Left lobe of liver (tissue), 2 donors: ENCODE data around the gene RSPO3. TPM values are rescaled to one million over a fixed set of nuclear protein-coding genes. Genes with fewer than 3 reads are reported as not detected.
A peak's percentile ranks its signal among the peaks of the same experiment; 100 is the strongest.

Experiments used
- ATAC-seq: fragments of 200-7000 bp; cut with Tn5 transposase; one replicate; pipeline ENCODE4 v1.9.1; 2020; ENCODE audit warnings: mild to moderate bottlenecking, moderate library complexity
- DNase-seq: peaks from one replicate; pipeline ENCODE4 v3.0.0-alpha.2; 2020; ENCODE audit warnings: low spot score
- total RNA-seq: library from RNA; stranded (reverse); gene quantifications from one replicate; pipeline ENCODE4 v1.2.1, GENCODE V29; 2021
- donor health status: DM: no; HTN: no; CAD: no; lungs with moderate emphysema.
- donor health status: DM: no; HTN: yes; CAD: no.

RSPO3 gene
- total RNA-seq, 1 donor from 2014 or later: 1.6 TPM

GRCh38 chr6:127148511-127148910 is 30.0 kb downstream of the RSPO3 start:
- DNase-seq (no peak), ATAC-seq (no peak)

DNA sequence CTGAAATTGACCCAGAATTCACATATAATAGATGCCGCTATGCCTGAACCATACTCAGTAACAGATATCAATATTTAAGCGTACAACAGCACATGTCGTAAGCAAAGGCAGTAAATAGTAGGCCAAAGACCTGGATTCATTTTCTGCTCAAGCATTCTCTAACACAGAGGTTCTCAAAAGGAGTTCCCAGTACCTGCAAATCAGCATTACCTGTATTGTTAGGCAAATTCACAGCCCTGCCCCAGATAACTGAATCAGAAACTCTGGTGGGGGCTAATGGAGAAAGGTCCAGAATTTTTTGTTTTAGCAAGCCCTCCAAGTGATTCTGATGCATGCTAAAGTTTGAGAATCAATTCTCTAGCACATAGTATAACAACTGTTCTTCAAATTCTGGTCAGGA is 36.0 kb downstream of the RSPO3 start:
- DNase-seq: no peak
- no peak for ATAC-seq

DNA sequence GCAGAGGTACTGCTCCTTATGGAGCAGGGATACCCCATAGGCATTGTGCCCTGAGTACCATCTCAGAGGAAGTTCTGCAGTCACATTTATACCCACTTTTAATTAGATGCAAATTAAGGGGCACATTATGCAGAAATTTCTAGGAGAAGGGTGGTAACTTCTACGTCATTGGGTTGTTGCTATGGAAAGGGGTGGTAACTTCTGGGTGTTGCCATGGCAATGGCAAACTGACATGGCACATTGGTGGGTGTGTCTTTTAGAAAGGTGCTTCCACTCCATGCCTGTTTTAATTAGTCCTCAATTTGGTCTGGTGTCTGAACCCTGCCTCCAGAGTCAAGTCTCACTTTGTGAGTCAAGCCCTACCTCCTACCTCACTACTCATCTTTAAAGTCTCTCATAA is 42.0 kb downstream of the RSPO3 start:
- ATAC-seq (no peak), DNase-seq (no peak)

DNA sequence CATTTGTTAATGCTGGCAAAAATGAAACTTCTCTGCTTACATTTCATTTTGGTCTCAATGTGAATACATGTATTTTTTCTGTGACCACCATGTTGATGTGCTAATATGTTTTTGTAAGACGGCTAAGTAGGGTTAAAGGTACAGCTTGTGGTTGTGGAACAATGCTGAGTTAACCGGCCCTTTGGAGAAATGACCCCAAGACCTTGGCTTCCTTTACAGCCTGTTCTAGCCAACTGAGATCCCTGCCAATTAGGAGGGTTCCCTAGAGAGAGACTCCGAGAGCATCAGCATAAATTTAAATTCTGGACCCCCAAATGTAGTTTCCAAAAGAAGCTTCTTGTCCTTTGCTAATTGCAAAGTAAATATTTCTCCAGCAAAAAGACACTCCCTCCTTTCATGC is 44.4 kb downstream of the RSPO3 start:
- no peak for DNase-seq
- ATAC-seq: no peak

- ATAC-seq (no peak), DNase-seq (no peak)
Observed at GRCh38 chr6:127164036-127164435, 45.6 kb downstream of the RSPO3 start.

DNA sequence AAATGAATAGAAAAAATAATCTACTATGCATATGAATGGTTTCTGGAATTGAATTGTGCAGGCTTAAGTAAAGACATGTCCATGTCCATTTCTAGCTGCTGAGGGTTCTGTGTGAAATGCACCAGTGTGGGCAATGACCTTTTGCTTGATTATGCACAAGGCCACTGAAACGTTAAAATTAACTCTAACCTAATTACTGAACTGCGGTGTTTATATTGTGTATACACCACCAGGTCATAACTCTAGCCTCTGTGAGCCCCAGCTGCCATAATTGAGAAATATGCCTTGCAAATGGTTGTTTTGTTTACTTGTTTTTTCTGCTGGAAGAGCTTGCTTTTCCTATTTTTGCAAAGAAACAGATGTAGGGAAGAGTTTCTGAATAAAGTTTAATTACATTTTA is 46.1 kb downstream of the RSPO3 start:
- ATAC-seq (no peak), DNase-seq (no peak)

DNA sequence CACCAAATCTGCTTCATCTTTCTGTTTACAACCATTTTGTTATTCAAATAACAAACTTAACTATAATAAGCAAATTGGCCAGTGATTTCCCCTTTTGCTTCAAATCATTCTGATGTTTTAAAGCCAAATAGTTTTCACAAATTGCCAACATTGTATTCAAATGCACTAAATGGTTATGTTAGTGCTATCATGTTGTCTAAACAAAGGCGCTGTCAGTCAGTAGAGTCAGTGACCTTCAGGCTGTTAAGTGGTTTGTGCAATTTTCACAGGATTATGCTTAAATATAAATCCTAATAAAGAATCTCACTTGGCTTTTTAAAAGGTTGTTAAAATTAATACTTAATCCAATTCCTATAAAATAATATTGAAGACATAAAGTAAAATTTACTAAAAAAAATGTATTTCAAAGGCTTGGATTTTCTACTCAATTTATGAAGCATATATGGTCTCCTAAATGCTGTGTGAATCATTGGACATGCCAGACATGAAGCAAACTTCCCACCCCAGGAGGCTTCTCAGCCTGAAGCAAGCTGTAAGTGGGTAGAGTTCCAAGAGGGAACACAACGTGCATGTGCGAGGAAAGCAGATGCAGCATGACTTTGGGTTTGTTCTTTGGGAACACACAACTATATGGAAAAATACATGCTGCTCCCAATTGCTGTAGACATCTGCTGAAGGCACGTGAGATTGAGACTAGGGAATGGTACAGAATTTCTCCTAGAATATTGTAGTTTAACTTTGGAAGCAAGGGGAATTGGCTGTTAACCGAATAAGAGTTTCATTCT is 54.9 kb downstream of the RSPO3 start:
- DNase-seq (no peak), ATAC-seq (no peak)

- DNase-seq (no peak), ATAC-seq (no peak)
Observed at GRCh38 chr6:127176146-127176545, 57.7 kb downstream of the RSPO3 start.

DNA sequence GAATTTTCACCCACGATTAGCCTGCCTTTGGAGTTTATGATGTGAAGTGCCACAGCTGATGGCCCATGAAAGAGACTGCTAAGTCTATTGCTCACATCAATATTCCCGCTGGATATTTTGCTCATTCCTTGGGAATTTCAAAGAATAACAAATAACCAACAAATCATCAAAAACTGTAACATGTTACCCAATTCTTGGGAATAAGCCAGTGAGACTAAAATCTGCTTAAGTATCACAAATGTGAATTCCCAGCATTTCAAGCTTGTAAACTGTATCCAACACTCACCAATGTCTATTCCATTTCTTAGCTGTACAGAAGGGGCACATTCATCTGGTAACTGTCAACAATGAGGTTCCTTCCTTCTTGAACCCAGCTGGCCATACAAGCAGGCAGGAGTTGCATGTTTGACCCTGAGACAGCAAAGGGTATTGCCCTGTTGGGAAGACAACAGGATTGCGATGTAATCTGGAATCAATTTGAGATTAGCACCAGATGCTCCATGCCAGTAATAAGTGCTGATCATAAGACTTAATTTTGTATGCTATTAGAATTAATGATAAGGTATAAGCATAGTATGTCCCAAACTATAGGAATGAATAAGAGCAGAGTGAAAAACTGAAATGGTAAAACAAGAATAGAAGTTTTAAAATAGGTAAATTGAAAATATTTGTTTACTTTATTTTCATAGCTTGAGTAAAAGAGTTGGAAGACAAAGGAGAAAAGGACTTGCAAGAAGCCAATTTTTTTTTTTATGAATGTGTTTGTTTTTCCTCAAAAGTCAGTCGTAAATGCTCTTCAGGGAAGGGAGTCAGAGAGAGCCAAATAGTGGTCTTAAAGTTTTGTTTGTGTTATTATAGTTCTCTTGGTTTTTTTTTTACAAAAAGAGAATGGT is 58.8 kb downstream of the RSPO3 start:
- DNase-seq (no peak), ATAC-seq (no peak)

DNA sequence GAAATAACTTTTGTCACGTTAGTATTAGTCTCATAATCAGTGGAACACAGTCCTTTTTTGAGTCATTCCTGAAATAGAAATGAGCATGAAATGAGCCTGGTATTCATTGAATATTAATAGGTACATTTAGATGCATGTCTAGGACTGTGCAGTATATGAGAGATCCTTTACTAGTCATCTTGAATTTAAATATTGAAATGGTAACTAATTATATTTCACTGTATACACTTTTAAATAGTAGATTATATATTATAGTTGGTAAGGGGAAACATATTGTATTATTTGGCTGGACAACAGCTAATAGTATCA is 59.4 kb downstream of the RSPO3 start:
- no peak for ATAC-seq
- no peak for DNase-seq

- ATAC-seq: no peak
Observed at GRCh38 chr6:127178746-127179145, 60.3 kb downstream of the RSPO3 start.

DNA sequence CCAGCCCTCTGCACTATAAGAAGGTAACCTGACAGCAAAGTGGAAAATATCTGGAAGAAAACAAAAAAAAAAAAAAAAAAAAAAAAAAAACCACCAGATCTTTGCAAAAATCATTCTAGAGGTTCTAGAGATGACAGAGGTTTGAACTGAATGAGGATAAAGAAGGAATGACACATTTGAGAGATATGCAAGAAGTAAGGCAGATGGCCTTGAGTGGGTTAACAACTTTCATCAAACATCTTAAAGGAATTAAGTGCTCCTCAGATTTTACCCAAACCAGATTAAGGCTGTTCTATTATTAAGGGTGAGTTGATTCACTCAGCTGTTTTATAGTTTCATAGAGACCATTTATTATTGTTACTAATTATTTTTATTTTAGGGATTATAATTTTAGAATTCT is 62.0 kb downstream of the RSPO3 start:
- ATAC-seq (no peak), DNase-seq (no peak)

More at GRCh38 chr6:127178746-127179145, 60.3 kb downstream of the RSPO3 start:
- no peak for DNase-seq

- DNase-seq: no peak
- ATAC-seq: no peak
Observed at GRCh38 chr6:127182501-127182900, 64.0 kb downstream of the RSPO3 start.

DNA sequence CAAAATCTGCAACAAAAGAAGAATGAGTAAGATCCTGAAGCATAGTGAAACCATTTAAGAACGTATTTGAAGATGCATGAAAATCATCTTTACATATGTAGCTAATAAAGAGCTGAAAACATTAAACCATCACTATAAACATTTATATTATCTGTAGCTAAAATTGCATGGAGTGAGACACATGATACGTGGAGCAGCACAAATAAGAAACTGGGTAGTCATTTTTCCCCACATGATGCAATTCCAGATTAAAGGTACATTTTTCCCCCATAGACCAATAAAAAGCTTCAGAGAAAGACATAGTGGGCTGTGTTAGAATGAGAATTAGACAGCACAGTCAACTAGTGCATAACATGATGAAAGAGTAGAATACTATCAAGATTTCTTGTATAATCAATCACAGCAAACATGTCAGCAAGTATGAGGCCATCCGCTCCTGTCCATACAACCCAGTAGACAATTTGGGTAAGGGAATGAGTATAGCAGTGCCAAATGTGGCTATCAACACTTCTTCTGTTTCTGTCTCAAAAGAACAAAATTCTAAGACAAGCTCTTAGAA is 67.0 kb downstream of the RSPO3 start:
- no peak for DNase-seq
- no peak for ATAC-seq

DNA sequence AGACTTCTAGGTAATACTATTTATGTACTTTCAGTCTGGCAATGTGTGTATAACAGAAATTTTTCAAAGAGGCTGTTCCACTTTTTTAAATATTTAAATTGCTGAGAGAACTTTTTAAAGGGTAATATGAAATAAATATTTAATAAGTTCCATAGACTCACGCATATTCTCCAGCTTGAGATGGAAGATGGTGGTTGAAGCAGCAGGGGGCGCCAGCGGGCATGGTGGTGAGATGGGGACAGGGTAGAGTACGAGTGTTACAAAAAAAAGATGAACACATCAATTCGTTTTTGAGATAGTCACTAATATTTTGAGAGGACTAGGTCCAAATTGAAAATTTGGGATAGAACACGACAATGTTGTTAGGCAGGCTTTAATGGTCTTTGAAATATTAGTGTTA is 68.4 kb downstream of the RSPO3 start:
- peak; percentile 79 for DNase-seq
- ATAC-seq: peak; percentile 97

GRCh38 chr6:127188744-127189143 is 70.3 kb downstream of the RSPO3 start:
- ATAC-seq: no peak
- DNase-seq: no peak

DNA sequence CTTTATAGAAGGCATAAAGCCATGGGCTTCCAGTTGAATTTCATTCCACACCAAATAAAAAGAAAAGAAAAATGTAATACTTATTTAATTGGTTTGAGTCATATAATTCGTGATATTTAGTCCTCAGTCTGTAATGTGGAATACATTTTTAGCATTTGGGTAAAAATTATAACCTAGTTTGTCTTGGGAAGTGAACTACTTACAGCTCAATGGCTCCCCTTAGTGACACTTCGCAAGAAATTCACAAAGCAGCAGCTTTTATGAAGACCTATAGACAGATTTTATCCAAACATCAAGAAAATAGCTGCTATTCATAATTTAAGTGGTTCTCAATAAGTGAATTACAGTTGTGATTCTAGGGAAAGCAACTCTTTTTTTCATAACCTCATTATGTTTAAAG is 72.1 kb downstream of the RSPO3 start:
- peak; percentile 62 for ATAC-seq
- DNase-seq: no peak

GRCh38 chr6:127191716-127192115 is 73.2 kb downstream of the RSPO3 start:
- no peak for ATAC-seq
- DNase-seq: no peak

DNA sequence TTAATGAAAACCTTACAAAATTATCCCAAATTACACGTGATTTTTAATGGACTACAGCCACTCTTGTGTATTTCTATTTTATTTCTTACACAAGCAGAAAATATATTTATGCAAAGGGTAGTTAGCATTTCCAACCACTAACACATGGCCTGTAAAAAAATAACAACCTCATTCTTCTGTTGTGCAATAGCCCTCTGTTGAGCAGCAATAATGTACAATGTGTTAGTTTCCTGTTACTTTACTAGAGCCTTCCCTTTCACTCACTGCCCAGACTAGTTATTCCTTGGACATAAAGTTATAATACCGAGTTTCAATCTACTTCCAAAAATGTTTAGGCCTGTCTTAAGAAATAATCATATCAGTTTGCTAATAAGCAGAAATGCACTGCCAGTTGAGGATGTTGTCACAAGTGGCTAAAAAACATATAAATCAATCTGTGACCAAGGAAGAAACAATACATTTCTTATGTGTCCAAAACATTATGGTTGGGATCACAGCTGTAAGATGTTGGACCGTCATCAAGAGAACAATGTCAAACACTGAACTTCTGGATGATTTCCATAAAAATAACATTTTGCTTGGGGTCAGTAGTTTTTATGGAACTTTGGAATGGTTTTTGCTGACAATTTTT is 74.6 kb downstream of the RSPO3 start:
- no peak for DNase-seq
- no peak for ATAC-seq

- ATAC-seq (peak; percentile 89), DNase-seq (no peak)
Observed at GRCh38 chr6:127195833-127196232, 77.4 kb downstream of the RSPO3 start.

- DNase-seq (no peak), ATAC-seq (peak; percentile 47)
Observed at GRCh38 chr6:127198549-127198948, 80.1 kb downstream of the RSPO3 start.

DNA sequence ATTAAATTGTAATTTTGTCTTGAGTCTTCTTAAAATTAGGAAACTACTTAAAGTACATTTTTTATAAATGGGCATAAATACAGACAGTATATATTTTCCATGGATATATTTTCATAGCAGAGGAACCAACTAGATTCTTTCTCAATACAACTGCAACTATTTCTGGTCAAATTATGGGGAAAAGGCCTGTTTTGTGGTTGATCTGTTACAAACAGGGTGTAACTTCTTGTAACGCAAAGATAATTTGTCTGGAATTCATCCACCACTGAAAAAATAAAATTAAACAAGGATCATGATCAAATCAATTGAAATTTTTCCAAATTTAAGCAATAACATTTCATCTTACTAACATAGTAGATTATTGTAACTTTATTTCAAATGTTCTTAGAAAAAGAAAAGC is 81.0 kb downstream of the RSPO3 start:
- ATAC-seq (no peak), DNase-seq (no peak)
